Adrenal gland (tissue), 12 donors: ENCODE data around the gene POLDIP3. TPM values are rescaled to one million over a fixed set of nuclear protein-coding genes. Genes with fewer than 3 reads are reported as not detected.

ENCODE experiments used
- DNase-seq, 7 donors: peaks; one replicate each; pipeline ENCODE4 v3.0.0-alpha.2; 2019 to 2020
- H3K27ac ChIP-seq, 5 donors: fragments of 200-600 bp; sonication (generic) in 4 of 5; 1 replicate in 3 of 5; 2 replicates in 2 of 5; pipeline versions ENCODE4 v1.5.1 to v1.8.0; 2016 to 2020; ENCODE audit warnings: mild to moderate bottlenecking in 1 of 5
- H3K27me3 ChIP-seq: fragments of 200-600 bp; 2 replicates; pipeline ENCODE4 v1.8.0; 2021
- H3K36me3 ChIP-seq, 2 donors: fragments of 200-600 bp; replicated peaks in 1 of 2; 1 replicate in 1 of 2; 2 replicates in 1 of 2; pipeline versions ENCODE4 v1.5.1 to v1.8.0; 2018 to 2022
- H3K4me1 ChIP-seq, 2 donors: fragments of 200-600 bp; replicated peaks in 1 of 2; 1 replicate in 1 of 2; 2 replicates in 1 of 2; pipeline versions ENCODE4 v1.5.1 to v1.8.0; 2018 to 2021
- H3K4me3 ChIP-seq, 4 donors: fragments of 200-600 bp; sonication (generic) in 3 of 4; one replicate each; pipeline ENCODE4 v1.5.1; 2016 to 2018
- H3K9me3 ChIP-seq, 3 donors: fragments of 200-600 bp; sonication (generic) in 1 of 3; replicated peaks in 1 of 3; 1 replicate in 2 of 3; 2 replicates in 1 of 3; pipeline versions ENCODE4 v1.5.1 to v1.8.0; 2016 to 2021
- CTCF ChIP-seq, 6 experiments: fragments of 450-650 bp in 4 of 6; fragments of 200-600 bp in 2 of 6; sonication (generic) in 1 of 6; IDR thresholded peaks; 1 replicate in 5 of 6; 2 replicates in 1 of 6; pipeline versions ENCODE4 v1.5.1 to v1.8.0; 2016 to 2021; ENCODE audit warnings: antibody characterized with exemption in 6 of 6, mild to moderate bottlenecking in 2 of 6, moderate library complexity in 1 of 6
- POLR2A ChIP-seq, 2 donors: fragments of 450-650 bp; IDR thresholded peaks; one replicate each; pipeline ENCODE4 v1.6.1; 2017; ENCODE audit warnings: antibody characterized with exemption in 2 of 2, mild to moderate bottlenecking in 2 of 2, moderate library complexity in 1 of 2
- WGBS, 4 donors: extraction: QIAGEN DNeasy Blood & Tissue Kit in 2 of 4; methylation state at CpG; one replicate each; pipeline versions ENCODE4 v1.1.5 to v1.1.7; 2013 to 2017; 5-methylcytosine and 5-hydroxymethylcytosine counted together
- intact Hi-C, 2 donors: fragments of 100-400 bp; cut with DNase I; formaldehyde crosslinking; loops; one replicate each; pipeline versions ENCODE4 v1.14.1 to v1.15.0; 2022 to 2023
- polyA plus RNA-seq, 3 donors: library from polyadenylated mRNA; stranded (reverse); fragments of 200-250 nt in 2 of 3; fragments of 350-450 nt in 1 of 3; fragmentation: Illumina TruSeq in 1 of 3; extraction: RNeasy Lipid Tissue Mini Kit (QIAGEN cat#74804) in 1 of 3; gene quantifications; one replicate each; pipeline ENCODE4 v1.2.3, GENCODE V29; 2013 to 2014
- total RNA-seq, 9 donors: library from RNA; depleted of rRNA in 4 of 9; stranded (reverse); fragments of >200 nt in 4 of 9; fragments of 120-200 nt in 1 of 9; fragmentation: NEBNext Ultra II Directional in 1 of 9; extraction: Animal tissue kit (Norgen Biotek cat#: 25700) in 1 of 9; gene quantifications; one replicate each; pipeline versions ENCODE4 v1.1.0 to v1.2.4, GENCODE V29; 2013 to 2023
- donor health status: healthy with polysubstance abuse.
- donor health status: Bipolar disorder and iron deficiency.
- donor health status: DM: yes; HTN: yes; CAD: no.
- donor health status: DM: no; HTN: no; CAD: no.
- donor health status: DM: no; HTN: no; CAD: no.
- donor health status: DM: yes; HTN: yes; CAD: no.

The POLDIP3 gene
- total and polyA plus RNA-seq, 12 donors: 18.7 to 80.2 (median 45.4) TPM

- peaks cover 65 to 81% of the 10 kb centered on the region in 2 donors for H3K4me1 ChIP-seq
- H3K27ac ChIP-seq: peak overlapping the region; percentile 51 to 94 (median 77)
- H3K4me3 ChIP-seq: peak overlapping the region in 1 of 4 donors; percentile 16
- TF ChIP-seq POLR2A (IDR thresholded peaks at IDR 0.05) (no peak), CTCF (IDR thresholded peaks at IDR 0.05) (no peak)
- DNase-seq: peak in 6 of 7 donors; percentile 58 to 85 (median 74)
- H3K27me3 ChIP-seq: no peaks in the 10 kb centered on the region
- WGBS, 4 donors: 32 to 42% (median 35%) methylated on average over 17 to 22 of the region's 22 CpGs
- no peaks in the 10 kb centered on the region for H3K9me3 ChIP-seq
- intact Hi-C loops: no loop called here
- no peaks in the 10 kb centered on the region for H3K36me3 ChIP-seq
Measured at GRCh38 chr22:42644422-42645340, 30.0 kb upstream of the POLDIP3 start.

GRCh38 chr22:42643634-42644421 lies 29.1 kb upstream of the POLDIP3 start:
- TF ChIP-seq POLR2A (IDR thresholded peaks at IDR 0.05): no peak
- no peak for TF ChIP-seq CTCF (IDR thresholded peaks at IDR 0.05)
- intact Hi-C loops: no loop called here
- Histone ChIP-seq H3K27ac (peak overlapping the region; percentile 69 to 94 (median 77)), H3K4me3 (no peak overlapping the region), H3K4me1 (peaks cover 65 to 83% of the 10 kb centered on the region in 2 donors), H3K9me3 (no peaks in the 10 kb centered on the region), H3K36me3 (no peaks in the 10 kb centered on the region), H3K27me3 (no peaks in the 10 kb centered on the region)
- peak in 3 of 7 donors; percentile 35 to 72 (median 64) for DNase-seq
- 59 to 90% (median 75%) methylated on average over 5 to 14 of the region's 14 CpGs for WGBS, 4 donors

- intact Hi-C loops: no loop called here
- H3K27me3 ChIP-seq: no peaks in the 10 kb centered on the region
- no peaks in the 10 kb centered on the region for H3K36me3 ChIP-seq
- DNase-seq: no peak
- no peak overlapping the region for H3K4me3 ChIP-seq
- WGBS, 4 donors: 73 to 82% (median 79%) methylated on average over 3 to 12 of the region's 12 CpGs
- H3K9me3 ChIP-seq: no peaks in the 10 kb centered on the region
- peak overlapping the region; percentile 57 to 94 (median 77) for H3K27ac ChIP-seq
- peaks cover 61 to 78% of the 10 kb centered on the region in 2 donors for H3K4me1 ChIP-seq
- no peak for TF ChIP-seq CTCF (IDR thresholded peaks at IDR 0.05)
- TF ChIP-seq POLR2A (IDR thresholded peaks at IDR 0.05): no peak
Measured at GRCh38 chr22:42642806-42643633, 28.3 kb upstream of the POLDIP3 start.
